GM18520 (cell line): ENCODE results near the gene PHB1.
"Not testable (repeated sequence)": the region's sequence is repeated elsewhere in the genome, so short reads cannot be mapped to it uniquely, and the experiment has no call there.

Experiments
- ATAC-seq: cut with Tn5 transposase; IDR thresholded peaks from one replicate; pipeline ENCODE4 v1.9.1; 2021; ENCODE audit not compliant: unreplicated experiment

Gene PHB1

GRCh38 chr17:49406421-49407061 lies 8.1 kb downstream of the PHB1 start:
- no peak for ATAC-seq

- ATAC-seq: no peak
Measured at GRCh38 chr17:49404906-49405305, 9.8 kb downstream of the PHB1 start.

DNA sequence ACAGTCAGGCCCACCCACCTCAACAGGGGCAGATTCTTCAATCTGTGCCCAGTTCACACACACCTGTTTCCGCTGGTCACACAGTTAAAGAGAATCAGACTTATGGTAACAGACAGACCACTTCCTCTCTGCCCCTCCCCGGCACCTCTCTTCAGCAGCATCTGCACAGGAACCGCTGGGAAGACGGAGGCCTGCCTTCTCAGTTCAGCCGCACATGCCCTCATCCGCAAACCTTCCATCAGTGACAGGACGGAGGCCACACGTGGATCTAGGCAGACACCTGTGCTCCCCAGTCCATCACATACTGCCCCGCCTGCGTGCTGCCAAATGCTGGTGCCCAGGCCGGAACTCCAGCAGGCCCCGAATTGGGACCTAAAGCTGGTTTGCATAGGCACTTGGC lies 10.3 kb downstream of the PHB1 start:
- no peak for ATAC-seq

- no peak for ATAC-seq
Measured at GRCh38 chr17:49403514-49404289, 11.0 kb downstream of the PHB1 start.

DNA sequence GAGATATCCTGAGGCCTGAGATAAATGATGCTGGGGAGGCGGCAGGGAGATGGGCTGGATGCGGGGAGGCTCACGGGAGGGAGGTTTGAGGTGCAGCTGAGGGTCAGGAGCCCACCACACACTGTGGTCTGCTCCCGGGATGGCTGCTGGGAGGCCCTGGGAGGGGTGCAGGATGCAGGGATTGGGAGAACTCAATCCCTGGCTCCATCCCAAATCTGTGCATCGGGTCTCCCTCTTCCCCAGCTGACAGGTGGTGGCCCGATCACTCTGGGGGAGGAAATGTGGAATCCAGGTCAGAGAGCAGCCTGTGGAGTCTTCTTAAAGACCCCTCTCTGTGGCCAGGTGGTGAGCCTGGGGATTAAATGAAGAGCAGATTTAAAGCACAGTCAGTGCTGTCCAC lies 12.0 kb downstream of the PHB1 start:
- ATAC-seq: no peak

- no peak for ATAC-seq
Measured at GRCh38 chr17:49401971-49402611, 12.6 kb downstream of the PHB1 start.

GRCh38 chr17:49399995-49400394 lies 14.7 kb downstream of the PHB1 start:
- ATAC-seq: no peak

DNA sequence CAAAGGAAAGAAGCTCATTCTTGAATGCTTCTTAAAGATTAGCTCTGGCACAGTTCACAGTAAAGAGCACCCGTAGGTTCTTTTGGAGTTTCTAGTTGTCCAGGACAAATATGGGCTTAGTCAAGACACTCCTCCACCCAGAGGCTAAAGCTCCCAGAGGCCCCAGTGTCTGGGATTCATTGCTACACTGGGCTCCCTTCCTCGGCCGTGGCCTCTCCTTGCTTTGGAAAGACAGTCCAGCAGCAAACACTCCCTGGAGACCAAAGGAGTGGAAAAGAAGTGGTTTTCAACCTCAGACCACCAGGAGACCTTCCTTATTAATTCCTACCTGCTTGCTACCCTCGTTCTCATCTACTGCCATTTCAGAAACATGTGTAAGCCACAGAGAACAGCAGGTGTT lies 17.1 kb downstream of the PHB1 start:
- ATAC-seq: no peak

GRCh38 chr17:49393491-49394255 lies 21.0 kb downstream of the PHB1 start:
- no peak for ATAC-seq

DNA sequence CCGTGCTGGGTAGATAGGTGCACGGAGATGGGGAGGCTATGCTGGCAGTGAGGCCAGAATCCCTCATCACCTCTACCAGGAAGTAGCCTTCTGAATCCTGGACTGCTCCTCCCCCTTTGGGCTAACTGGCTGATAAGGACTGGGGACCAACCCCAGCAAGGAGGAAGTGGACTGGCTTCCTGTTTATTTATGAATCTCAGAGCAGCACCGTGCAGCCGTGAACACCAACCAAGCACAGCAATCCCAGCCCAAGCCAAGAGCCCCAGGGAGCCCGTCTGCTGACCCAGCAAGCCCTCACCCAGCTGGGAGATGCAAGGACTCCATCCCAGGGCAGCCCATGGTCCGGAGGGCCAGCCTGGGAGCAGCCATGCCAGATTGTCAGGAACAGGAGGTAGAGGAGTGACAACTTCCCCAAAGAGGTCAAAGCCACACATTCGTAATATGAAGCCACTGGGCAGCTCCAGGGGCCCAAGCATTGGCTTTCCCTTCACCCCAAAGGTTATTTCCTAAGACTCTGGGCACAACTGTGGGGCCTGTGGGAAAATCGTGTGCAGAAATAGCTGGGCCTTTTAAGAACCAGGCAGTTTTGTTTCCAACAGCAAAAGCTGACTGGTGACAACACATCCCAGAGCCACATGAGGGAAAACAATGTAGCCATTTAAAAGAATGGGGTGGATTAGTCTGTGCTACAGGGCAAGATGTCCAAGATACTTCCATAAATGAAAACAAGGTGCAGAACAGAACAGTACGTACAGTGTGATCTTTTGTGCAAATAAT lies 23.9 kb downstream of the PHB1 start:
- no peak for ATAC-seq

GRCh38 chr17:49389514-49390347 lies 25.0 kb downstream of the PHB1 start:
- ATAC-seq: not testable (repeated sequence)

- no peak for ATAC-seq
Measured at GRCh38 chr17:49388692-49389513, 25.8 kb downstream of the PHB1 start.

- ATAC-seq: no peak
Measured at GRCh38 chr17:49388290-49388640, 26.4 kb downstream of the PHB1 start.

DNA sequence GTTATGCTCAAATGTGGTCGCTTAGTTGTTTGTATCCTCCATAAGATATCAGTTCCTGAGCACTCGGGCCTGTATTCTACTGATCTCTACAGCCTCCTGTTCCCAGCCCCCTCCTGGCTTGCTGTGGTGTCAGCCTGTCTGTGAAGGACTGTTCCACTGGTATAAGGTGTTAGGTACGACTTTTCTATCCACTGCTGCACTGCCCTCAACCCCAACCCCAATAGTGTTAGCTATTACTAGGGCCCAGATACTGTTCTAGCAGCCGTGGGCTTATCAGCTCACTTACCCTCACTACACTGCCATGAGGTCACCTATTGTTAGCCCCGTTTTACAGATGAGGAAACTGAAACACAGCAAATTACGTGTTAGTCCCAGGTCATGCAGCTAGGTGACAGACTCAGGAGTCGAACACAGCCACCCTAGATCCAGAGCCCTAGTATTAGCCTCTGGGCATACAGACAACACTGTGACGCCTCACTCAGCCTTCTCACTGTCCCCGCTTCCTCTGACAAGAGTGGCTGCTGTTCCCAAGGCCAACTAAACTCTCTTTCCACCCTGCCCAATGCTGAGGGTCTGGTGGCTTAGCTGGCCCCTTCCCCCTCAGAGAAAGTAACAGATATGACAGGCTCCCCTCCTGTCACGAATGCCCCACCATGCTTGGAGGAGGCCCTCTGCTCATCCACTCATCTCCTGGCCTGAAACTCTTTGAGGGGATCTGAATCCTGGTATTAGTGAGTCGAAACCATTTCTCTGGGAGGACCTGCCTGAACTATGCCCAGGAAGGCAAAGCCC lies 27.0 kb downstream of the PHB1 start:
- ATAC-seq: no peak

- ATAC-seq: no peak
Measured at GRCh38 chr17:49386373-49386772, 28.3 kb downstream of the PHB1 start.

GRCh38 chr17:49384951-49385350 lies 29.7 kb downstream of the PHB1 start:
- ATAC-seq: no peak

GRCh38 chr17:49383060-49383459 lies 31.6 kb downstream of the PHB1 start:
- ATAC-seq: no peak

- ATAC-seq: no peak
Measured at GRCh38 chr17:49382556-49382955, 32.1 kb downstream of the PHB1 start.
